Liver (tissue), 3 donors: ENCODE measurements around the gene ELL2.

ENCODE experiments used
- GABPA ChIP-seq, 2 donors: IDR thresholded peaks in 1 of 2; conservative IDR thresholded peaks in 1 of 2; 2 replicates each; pipeline ENCODE4 v1.6.1; 2016; ENCODE audit warnings: antibody characterized with exemption in 2 of 2, mild to moderate bottlenecking in 1 of 2, moderate library complexity in 1 of 2
- JUND ChIP-seq, 2 donors: IDR thresholded peaks; 2 replicates each; pipeline ENCODE4 v1.6.1; 2016; ENCODE audit warnings: antibody characterized with exemption in 2 of 2
- RAD21 ChIP-seq, 2 donors: IDR thresholded peaks; 2 replicates each; pipeline ENCODE4 v1.6.1; 2016; ENCODE audit warnings: antibody characterized with exemption in 2 of 2, mild to moderate bottlenecking in 2 of 2
- RXRA ChIP-seq, 2 donors: IDR thresholded peaks; 2 replicates each; pipeline ENCODE4 v1.6.1; 2017 to 2018; ENCODE audit warnings: antibody characterized with exemption in 2 of 2, mild to moderate bottlenecking in 1 of 2
- TAF1 ChIP-seq: conservative IDR thresholded peaks from 2 replicates; pipeline ENCODE4 v1.6.1; 2016; ENCODE audit warnings: antibody characterized with exemption, mild to moderate bottlenecking
- YY1 ChIP-seq: IDR thresholded peaks from 2 replicates; pipeline ENCODE4 v1.6.1; 2016; ENCODE audit warnings: antibody characterized with exemption, mild to moderate bottlenecking
- TF ChIP-seq, protein P1 (sequence below): IDR thresholded peaks from 2 replicates; pipeline ENCODE4 v1.6.1; 2016; ENCODE audit warnings: antibody characterized with exemption
- TF ChIP-seq, protein P2 (sequence below): fragments of 150-350 bp; IDR thresholded peaks from 2 replicates; pipeline ENCODE4 v1.5.1; 2017; ENCODE audit warnings: improper control_type of control experiment, low read depth, low read length; ENCODE audit not compliant: missing input control
- TF ChIP-seq, protein P3 (sequence below): IDR thresholded peaks from 2 replicates; pipeline ENCODE4 v1.6.1; 2016; ENCODE audit warnings: antibody characterized with exemption
- donor health status: healthy.
- donor health status: healthy.

DNA sequence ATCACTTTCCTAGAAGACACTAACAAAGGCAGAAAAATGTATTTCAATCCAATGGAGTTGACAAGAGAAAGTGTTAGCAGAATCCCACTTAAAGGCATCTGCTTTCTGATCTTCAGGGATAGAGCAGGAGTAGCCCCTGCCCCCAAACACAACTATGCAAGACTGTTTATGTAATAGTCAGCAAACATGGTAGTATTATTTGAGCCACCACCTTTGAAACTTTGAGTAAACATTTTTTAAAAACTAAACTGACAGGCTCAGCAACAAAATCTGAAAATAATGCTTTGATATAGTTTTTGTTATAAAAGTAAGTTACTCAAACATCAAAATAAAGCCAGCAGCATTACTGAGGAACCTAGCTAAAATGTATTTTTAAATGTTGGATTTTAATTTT, 4.8 kb downstream of the ELL2 start:
- peak in 1 of 2 donors; percentile 13 for TF ChIP-seq RAD21 (IDR thresholded peaks at IDR 0.05)
- TF ChIP-seq, protein P1, sequence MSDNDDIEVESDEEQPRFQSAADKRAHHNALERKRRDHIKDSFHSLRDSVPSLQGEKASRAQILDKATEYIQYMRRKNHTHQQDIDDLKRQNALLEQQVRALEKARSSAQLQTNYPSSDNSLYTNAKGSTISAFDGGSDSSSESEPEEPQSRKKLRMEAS, result no peak
- TF ChIP-seq, protein P2, sequence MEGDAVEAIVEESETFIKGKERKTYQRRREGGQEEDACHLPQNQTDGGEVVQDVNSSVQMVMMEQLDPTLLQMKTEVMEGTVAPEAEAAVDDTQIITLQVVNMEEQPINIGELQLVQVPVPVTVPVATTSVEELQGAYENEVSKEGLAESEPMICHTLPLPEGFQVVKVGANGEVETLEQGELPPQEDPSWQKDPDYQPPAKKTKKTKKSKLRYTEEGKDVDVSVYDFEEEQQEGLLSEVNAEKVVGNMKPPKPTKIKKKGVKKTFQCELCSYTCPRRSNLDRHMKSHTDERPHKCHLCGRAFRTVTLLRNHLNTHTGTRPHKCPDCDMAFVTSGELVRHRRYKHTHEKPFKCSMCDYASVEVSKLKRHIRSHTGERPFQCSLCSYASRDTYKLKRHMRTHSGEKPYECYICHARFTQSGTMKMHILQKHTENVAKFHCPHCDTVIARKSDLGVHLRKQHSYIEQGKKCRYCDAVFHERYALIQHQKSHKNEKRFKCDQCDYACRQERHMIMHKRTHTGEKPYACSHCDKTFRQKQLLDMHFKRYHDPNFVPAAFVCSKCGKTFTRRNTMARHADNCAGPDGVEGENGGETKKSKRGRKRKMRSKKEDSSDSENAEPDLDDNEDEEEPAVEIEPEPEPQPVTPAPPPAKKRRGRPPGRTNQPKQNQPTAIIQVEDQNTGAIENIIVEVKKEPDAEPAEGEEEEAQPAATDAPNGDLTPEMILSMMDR, result no peak
- no peak for TF ChIP-seq RXRA (IDR thresholded peaks at IDR 0.05)
- TF ChIP-seq, protein P3, sequence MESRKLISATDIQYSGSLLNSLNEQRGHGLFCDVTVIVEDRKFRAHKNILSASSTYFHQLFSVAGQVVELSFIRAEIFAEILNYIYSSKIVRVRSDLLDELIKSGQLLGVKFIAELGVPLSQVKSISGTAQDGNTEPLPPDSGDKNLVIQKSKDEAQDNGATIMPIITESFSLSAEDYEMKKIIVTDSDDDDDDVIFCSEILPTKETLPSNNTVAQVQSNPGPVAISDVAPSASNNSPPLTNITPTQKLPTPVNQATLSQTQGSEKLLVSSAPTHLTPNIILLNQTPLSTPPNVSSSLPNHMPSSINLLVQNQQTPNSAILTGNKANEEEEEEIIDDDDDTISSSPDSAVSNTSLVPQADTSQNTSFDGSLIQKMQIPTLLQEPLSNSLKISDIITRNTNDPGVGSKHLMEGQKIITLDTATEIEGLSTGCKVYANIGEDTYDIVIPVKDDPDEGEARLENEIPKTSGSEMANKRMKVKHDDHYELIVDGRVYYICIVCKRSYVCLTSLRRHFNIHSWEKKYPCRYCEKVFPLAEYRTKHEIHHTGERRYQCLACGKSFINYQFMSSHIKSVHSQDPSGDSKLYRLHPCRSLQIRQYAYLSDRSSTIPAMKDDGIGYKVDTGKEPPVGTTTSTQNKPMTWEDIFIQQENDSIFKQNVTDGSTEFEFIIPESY, result no peak
- TF ChIP-seq TAF1, result no peak
- TF ChIP-seq JUND (IDR thresholded peaks at IDR 0.05), result no peak
- peak; percentile 54 for TF ChIP-seq YY1
- no peak for TF ChIP-seq GABPA (IDR thresholded peaks at IDR 0.05 in 1 of 2, conservative IDR thresholded peaks at IDR 0.05 in 1 of 2)
